NCI-H460 (cell line): Measurements from ENCODE around the gene PACS1. TPM values are rescaled to one million over a fixed set of nuclear protein-coding genes. Genes with fewer than 3 reads are reported as not detected.
"Not testable (repeated sequence)": the region's sequence is repeated elsewhere in the genome, so short reads cannot be mapped to it uniquely, and the experiment has no call there.

Experiments used
- DNase-seq: peaks from one replicate; pipeline ENCODE4 v3.0.0-alpha.2; 2016; ENCODE audit warnings: low read depth; ENCODE audit errors: extremely low read depth
- total RNA-seq: library from RNA; depleted of rRNA; stranded (reverse); fragments of >200 nt; shearing (Covaris generic); gene quantifications from 2 replicates; pipeline ENCODE4 v1.2.3, GENCODE V29; 2014

Gene PACS1
- total RNA-seq, 1 experiment from 2014 or later, result 10.3 TPM

GRCh38 chr11:66106786-66107599 lies 36.9 kb downstream of the PACS1 start:
- DNase-seq, result no peak

DNA sequence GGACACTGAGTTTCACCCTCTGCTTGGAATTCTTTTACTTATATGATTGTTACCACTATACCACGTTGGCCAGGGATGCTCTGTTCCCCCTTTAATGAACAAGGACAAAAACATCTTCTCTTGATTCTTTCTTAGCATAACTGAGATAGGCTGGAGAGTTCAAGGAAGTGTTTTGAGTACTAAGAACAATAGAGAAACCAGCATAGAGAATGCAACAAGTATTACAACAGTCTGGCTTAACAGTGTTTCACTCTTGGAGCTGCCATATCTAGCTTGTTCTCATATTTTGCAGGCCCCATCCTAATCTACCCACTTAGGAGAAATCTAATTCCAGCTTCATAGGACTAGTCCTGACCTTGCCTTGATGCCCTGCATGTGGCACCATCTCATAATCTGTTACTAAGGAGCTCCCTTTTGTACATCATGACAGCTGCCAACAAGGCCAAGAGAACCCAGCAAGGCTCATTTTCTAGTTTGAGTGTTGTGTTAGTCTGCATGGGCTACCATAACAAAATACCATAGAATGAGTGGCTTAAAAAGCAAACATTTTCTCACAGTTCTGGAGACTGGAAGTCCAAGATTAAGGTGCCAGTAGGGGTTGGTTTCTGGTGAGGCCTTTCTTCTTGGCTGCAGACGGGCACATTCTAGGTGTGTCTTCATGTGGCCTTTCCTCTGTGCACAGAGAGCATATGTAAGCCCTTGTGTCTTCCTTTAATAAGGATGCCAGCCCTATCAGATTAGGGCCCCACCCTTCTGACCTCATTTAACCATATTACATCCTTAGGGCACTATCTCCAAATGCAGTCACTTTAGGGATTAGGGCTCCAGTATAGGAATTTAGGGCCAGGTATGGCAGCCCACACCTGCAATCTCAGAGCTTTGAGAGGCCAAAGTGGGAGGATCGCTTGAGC lies 37.8 kb downstream of the PACS1 start:
- no peak for DNase-seq

DNA sequence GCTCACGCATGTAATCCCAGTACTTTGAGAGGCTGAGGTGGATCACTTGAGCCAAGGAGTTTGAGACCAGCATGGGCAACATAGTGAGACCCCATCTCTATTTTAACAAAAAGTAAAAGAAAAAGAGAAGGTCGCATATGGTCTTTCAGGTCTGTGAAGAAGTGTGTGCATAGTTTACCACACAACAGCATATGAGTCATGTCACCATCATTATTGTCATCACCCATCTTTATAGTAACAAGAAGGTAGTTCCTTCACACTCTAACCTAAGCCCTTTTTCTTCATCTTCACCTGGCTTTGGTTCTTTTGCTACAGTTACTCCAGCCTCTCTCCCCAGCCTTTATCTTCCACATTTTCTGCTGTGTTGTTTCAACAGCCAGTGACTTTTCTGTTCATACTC lies 39.2 kb downstream of the PACS1 start:
- DNase-seq, result no peak

DNA sequence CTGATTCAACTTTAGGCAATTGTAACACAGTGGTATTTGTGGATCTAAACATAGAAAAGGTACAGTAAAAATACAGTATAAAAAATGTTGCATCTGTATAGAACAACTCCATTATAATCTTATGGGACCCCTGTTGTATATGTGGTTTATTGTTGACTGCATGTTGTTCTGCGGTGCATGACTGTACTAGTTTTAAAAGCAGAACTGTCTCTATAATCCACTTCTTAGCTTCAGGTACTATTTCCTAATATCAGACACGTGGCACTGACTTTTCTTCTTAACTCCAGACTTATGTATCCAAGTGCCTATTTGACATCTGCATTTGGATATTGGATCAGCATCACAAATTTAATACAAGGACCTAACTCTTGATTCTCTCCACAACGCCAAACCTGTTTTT lies 41.1 kb downstream of the PACS1 start:
- no peak for DNase-seq

DNA sequence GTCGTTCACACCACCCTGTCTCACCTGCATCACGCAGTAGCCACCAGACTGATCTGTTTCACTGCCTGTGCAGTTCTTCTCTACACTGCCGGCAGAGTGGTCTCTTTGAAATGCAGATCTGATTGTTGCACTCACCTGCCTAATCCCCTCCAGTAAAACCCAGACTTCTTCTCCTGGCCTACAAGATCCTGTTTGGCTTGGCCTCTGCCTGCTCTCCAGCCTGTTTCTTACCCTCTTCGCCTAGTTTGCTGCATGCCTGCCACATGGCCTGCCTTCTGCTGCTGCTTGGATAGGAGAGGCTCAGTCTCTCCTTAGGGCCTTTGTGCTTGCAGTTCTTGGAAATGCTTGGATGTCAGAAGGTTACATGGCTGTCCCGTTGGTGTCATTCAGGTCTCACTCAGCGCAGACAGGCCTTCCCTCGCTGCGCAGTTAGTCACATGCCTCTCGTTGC lies 42.0 kb downstream of the PACS1 start:
- DNase-seq, result no peak

DNA sequence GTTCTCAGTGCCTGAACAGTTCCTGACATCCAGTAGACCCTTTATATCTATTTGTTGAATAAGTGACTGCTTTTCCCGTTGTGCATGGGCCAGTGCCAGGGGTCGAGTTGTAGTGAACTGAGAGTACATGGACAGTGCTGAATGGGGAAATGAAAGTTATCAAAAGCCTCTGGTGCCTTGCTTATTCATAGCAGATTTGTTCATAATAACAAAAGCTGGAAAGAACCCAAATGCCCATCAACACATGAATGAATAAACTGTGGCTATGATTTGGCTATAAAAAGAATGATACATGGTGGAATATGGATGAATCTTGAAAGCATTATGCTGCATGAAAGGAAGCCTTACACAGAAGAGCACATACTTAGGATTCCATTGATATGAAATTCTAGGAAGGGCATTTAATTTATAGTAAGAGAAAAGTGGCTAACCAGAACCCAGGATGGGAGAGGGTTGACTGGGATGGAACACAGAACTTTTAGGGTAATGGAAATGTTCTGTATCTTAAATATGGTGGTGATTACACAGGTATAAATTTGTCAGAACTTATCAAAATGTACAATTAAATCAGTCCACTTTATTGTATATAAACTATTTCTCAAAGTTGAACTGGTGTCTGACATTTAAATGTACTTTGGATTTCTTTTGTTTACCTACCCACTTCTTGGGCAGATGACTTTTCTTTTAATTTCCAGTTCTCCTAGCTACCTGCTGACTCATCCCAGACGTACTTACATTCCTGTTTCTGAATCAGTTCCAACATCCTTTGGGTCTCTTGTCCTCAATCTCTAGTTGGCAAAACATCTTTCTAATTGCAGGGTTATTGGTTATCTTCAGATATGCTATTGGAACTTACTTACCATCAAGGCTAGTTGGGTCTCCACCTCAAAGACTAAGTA lies 42.8 kb downstream of the PACS1 start:
- DNase-seq, result peak; percentile 46

GRCh38 chr11:66114957-66115356 lies 44.9 kb downstream of the PACS1 start:
- DNase-seq, result not testable (repeated sequence)

DNA sequence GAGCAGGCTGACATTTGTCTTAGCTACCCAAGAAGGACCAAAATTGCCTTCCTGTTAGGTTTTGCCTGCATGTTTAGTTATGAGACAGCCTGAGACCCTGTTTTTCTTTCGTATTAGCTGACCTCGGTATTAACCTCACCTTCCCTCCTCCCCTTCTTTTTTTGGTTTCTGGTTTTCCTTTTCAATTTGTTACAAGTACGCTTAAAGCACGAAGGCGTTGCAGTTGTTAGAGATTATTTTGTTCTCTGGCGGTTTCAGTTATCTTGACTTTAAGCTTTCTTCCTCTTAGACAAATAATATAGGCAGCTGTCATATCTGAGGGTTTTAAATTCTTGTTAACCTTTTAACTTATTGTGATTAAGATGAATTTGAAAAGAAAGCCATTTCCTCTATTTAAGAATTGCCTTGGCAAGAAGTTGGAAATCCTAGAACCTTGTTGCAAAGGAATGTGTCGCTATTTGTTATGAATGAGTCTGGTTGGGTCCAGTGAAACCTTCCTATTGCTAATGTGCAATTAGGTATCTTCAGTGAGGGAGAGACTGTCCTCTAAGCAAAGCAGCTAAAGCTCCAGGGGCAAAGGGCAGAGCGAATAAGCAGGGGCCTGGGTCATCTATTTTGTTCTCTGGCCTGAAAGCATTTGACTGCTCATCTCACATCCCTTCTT lies 45.7 kb downstream of the PACS1 start:
- DNase-seq, result no peak

GRCh38 chr11:66116576-66117361 lies 46.7 kb downstream of the PACS1 start:
- DNase-seq, result no peak

DNA sequence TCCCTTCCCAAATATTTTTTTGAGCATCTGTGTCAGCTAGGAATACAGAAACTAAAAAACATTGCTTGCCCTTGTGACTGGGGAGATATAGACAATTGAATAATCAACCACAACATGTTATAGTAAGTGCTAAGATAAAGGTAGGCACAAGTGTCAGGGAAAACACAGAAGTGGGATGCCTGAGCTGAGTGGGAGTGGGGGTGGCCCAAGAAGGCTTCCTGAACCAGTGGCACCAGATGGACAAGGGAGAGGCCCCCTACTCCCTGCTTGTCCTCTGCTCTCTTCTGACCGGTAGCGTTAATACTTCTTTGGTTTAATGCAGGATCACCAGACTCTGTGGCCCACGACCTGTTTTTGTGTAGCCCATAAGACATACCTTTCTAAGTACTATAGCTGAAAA lies 48.8 kb downstream of the PACS1 start:
- no peak for DNase-seq

DNA sequence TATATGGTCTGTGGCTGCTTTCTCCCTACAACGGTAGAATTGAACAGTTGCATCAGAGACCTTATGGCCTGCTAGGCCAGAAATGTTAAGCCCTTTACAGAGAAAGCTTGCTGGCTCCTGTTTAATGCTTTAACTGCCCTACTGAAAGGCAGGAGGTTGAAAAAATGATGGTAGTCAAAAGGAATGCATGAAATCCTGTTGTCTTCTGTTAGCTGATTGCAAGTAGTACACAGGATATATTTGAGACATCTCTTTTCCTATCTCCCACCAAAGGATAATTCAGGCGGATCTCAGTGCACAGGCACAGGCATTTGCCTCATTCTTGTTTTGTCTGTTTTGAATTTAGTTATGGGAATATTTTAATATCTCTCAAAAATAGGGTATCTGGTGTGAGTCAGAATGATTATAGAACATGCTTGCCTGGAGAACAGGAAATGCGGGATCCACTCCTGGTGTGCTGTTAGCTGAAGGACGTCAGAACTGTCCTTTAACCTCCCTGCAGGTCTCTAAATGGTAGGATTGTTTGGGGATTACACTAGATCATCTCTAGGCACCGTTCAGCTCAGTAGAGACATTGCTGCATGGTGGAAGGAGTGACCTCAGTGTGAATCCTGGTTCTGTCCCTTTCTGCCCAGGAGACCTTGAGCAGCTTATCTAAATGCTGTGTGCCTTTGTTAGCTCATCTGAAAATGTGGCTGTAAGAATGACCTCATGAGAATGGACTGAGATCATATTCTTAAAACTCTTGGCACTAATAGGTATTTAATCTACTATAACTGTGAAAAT lies 49.5 kb downstream of the PACS1 start:
- DNase-seq, result peak; percentile 46

DNA sequence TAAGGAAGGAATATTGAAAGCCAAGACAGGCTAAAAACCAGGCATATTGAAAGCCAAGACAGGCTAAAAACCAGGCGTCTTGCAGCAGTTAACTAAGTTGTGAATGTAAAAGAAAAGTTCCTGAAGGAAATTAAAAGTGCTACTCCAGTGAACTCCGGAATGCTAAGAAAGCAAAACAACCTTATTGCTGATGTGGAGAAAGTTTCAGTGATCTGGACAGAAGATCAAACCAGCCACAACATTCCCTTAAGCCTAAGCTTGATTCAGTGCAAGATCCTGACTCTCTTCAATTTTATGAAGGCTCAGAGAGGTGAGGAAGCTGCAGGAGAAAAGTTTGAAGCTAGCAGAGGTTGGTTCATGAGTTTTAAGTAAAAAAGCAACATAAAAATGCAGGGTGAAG lies 51.4 kb downstream of the PACS1 start:
- no peak for DNase-seq

- no peak for DNase-seq
These were observed 53.8 kb downstream of the PACS1 start for GRCh38 chr11:66123902-66124301.

DNA sequence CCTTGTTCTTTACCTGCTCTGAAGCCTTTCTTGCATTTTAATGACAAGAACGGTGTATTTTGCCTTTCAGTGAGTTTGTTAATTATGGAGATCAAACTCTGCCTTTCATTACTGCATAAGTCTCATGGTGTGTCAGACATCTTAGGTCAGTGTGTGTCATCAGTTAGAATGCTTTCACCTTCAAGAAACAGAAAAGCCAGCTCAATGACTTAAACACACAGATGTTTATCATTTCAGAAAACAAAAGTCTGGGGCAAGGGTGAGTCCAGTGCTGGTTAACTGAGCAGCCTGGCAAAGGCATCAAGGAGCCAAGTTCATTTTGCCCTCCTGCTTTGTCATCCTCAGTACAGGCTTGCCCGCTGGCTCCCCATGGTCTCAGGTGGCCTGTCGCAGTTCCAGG lies 54.5 kb downstream of the PACS1 start:
- no peak for DNase-seq

DNA sequence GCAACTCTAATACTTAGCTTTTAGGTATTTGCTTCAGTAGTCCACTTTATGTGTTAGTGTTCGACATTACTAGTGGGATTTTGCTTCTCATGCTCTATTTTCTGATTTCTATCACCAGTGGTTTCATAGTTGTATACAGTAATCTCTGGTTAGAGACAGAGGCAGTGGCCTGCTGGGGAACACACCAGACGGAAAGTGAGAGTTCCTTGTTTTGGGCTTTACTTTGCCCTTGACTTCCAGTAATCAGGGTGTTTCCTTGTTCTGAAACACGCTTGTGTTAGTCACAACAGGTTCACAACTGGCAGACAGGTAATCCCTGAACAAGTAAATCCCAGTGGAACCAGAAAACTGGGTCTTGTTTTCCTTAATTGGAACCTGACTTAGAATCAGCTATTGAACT lies 56.0 kb downstream of the PACS1 start:
- DNase-seq, result no peak

GRCh38 chr11:66126808-66127555 lies 56.9 kb downstream of the PACS1 start:
- DNase-seq, result no peak

DNA sequence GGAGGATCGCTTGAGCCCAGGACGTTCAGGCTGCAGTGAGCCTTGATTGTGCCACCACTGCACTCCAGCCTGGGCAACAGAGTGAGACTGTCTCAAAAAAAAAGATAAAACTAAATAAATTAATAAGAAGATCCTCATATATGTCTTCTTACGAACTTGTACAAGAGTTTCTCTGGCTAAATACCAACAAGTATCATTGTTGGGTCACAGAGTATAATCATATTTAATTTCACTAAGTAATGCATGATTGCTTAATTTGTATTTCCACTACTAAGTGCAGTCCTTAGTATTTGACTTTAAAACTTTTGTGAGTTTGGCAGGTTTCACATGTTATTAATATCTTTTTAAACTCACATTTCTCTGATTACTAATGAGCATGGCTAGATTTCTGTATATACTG lies 60.9 kb downstream of the PACS1 start:
- no peak for DNase-seq
